Mesendoderm (in vitro differentiated cells): ENCODE results near the gene SART3.

Experiments
- DNase-seq: peaks from one replicate; pipeline ENCODE4 v3.0.0; 2013
- H2AK5ac ChIP-seq: 2 replicates; pipeline ENCODE4 v1.6.1; 2013; ENCODE audit warnings: low read length, inconsistent platforms
- H2BK120ac ChIP-seq: 2 replicates; pipeline ENCODE4 v1.6.1; 2013; ENCODE audit warnings: low read depth, mild to moderate bottlenecking, low read length, moderate library complexity, mixed read lengths
- H2BK15ac ChIP-seq: replicated peaks from 2 replicates; pipeline ENCODE4 v1.6.1; 2013; ENCODE audit warnings: low read depth, mild to moderate bottlenecking, moderate library complexity
- H2BK5ac ChIP-seq: 2 replicates; pipeline ENCODE4 v1.6.1; 2013; ENCODE audit warnings: low read length, inconsistent platforms
- H3K18ac ChIP-seq: 2 replicates; pipeline ENCODE4 v1.6.1; 2013; ENCODE audit warnings: mild to moderate bottlenecking, low read length, mixed read lengths
- H3K23ac ChIP-seq: one replicate; pipeline ENCODE4 v1.6.1; 2013; ENCODE audit warnings: low read length
- H3K27ac ChIP-seq: 2 replicates; pipeline ENCODE4 v1.5.1; 2013; ENCODE audit warnings: low read depth, mild to moderate bottlenecking, inconsistent platforms, low read length, moderate library complexity
- H3K27me3 ChIP-seq: 2 replicates; pipeline ENCODE4 v1.6.1; 2013; ENCODE audit warnings: low read length, control low read depth, mild to moderate bottlenecking, inconsistent platforms; ENCODE audit not compliant: insufficient read depth, poor library complexity
- H3K36me3 ChIP-seq: 2 replicates; pipeline ENCODE4 v1.6.1; 2013; ENCODE audit warnings: low read length, inconsistent platforms; ENCODE audit not compliant: control insufficient read depth, insufficient read depth
- H3K4ac ChIP-seq: one replicate; pipeline ENCODE4 v1.6.1; 2013; ENCODE audit warnings: low read depth, mild to moderate bottlenecking, low read length, moderate library complexity
- H3K4me1 ChIP-seq: 2 replicates; pipeline ENCODE4 v1.6.1; 2013; ENCODE audit warnings: low read depth, low read length, inconsistent platforms; ENCODE audit not compliant: control insufficient read depth
- H3K4me2 ChIP-seq: 2 replicates; pipeline ENCODE4 v1.6.1; 2013; ENCODE audit warnings: low read length
- H3K4me3 ChIP-seq: 2 replicates; pipeline ENCODE4 v1.5.1; 2013; ENCODE audit warnings: mild to moderate bottlenecking, low read length
- H3K56ac ChIP-seq: one replicate; pipeline ENCODE4 v1.6.1; 2013; ENCODE audit warnings: low read length
- H3K79me1 ChIP-seq: 2 replicates; pipeline ENCODE4 v1.6.1; 2013; ENCODE audit warnings: low read length, inconsistent platforms
- H3K79me2 ChIP-seq: 2 replicates; pipeline ENCODE4 v1.6.1; 2013; ENCODE audit warnings: mild to moderate bottlenecking, low read length; ENCODE audit not compliant: control insufficient read depth, insufficient read depth
- H3K9ac ChIP-seq: 2 replicates; pipeline ENCODE4 v1.6.1; 2013; ENCODE audit warnings: low read length, inconsistent platforms
- H4K5ac ChIP-seq: one replicate; pipeline ENCODE4 v1.6.1; 2013; ENCODE audit warnings: low read length
- H4K8ac ChIP-seq: one replicate; pipeline ENCODE4 v1.6.1; 2013; ENCODE audit warnings: low read depth, mild to moderate bottlenecking, control low read depth, low read length, moderate library complexity
- WGBS: extraction: QIAGEN DNeasy Blood & Tissue Kit; methylation state at CpG from one replicate; pipeline ENCODE4 v1.1.7; 2013; ENCODE audit warnings: low lambda C conversion rate, missing lambda C conversion rate; ENCODE audit not compliant: insufficient coverage; ENCODE audit errors: extremely low coverage; 5-methylcytosine and 5-hydroxymethylcytosine counted together

Gene SART3

DNA sequence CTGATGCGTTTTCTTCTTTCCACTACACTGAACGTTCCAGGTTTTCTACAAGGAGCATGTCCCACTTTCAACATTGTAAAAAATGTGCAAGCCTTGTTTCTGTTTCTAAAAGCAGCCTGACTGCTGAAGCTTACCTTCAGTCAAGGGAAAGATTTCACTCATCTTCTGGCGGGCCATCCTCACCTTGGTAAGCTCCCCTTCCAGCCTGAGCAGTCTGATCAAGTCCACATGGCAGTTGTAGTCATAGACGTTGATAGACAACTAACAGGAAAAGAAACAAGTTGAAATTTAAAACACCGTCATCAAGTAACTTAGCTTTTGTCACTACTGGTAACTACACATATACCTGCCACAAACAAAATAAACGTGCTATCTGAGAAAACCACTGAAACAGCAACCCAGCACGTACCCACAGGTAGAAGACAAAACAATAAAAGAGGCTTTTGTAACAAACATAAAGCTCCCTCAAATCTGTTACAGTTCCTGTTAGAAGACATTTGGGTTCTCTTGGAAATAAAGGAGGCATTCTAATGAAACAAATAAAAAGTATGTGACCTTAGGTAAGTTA is 11.9 kb downstream of the SART3 start:
- Histone ChIP-seq H2AK5ac (no peak overlapping the region), H3K36me3 (peaks cover 7% of the 10 kb centered on the region), H3K4me3 (no peak overlapping the region), H4K5ac (no peak overlapping the region), H3K4me2 (no peak overlapping the region), H3K79me2 (peaks cover 40% of the 10 kb centered on the region), H3K27me3 (no peaks in the 10 kb centered on the region), H3K4ac (no peak overlapping the region), H3K56ac (no peak overlapping the region), H3K9ac (no peak overlapping the region), H3K4me1 (no peaks in the 10 kb centered on the region), H3K18ac (no peak overlapping the region), H2BK15ac (no peak overlapping the region), H4K8ac (no peak overlapping the region), H3K27ac (no peak overlapping the region), H3K79me1 (peaks cover 8% of the 10 kb centered on the region), H2BK5ac (no peak overlapping the region), H2BK120ac (no peak overlapping the region), H3K23ac (no peak overlapping the region)
- DNase-seq: no peak
- no CpG with 5 or more reads among the region's 7 CpGs for WGBS

GRCh38 chr12:108547686-108548085 is 13.3 kb downstream of the SART3 start:
- H3K4me2 ChIP-seq: no peak overlapping the region
- H4K8ac ChIP-seq: no peak overlapping the region
- no peak overlapping the region for H2AK5ac ChIP-seq
- H4K5ac ChIP-seq: no peak overlapping the region
- H3K79me2 ChIP-seq: peaks cover 33% of the 10 kb centered on the region
- no peak overlapping the region for H3K4ac ChIP-seq
- no CpG with 5 or more reads among the region's 9 CpGs for whole genome bisulfite sequencing
- no peaks in the 10 kb centered on the region for H3K4me1 ChIP-seq
- no peak overlapping the region for H3K4me3 ChIP-seq
- no peak overlapping the region for H2BK5ac ChIP-seq
- no peak overlapping the region for H3K18ac ChIP-seq
- H3K36me3 ChIP-seq: peaks cover 13% of the 10 kb centered on the region
- H2BK120ac ChIP-seq: no peak overlapping the region
- H3K27ac ChIP-seq: no peak overlapping the region
- H2BK15ac ChIP-seq: no peak overlapping the region
- no peaks in the 10 kb centered on the region for H3K27me3 ChIP-seq
- peaks cover 8% of the 10 kb centered on the region for H3K79me1 ChIP-seq
- H3K9ac ChIP-seq: no peak overlapping the region
- no peak for DNase-seq
- no peak overlapping the region for H3K23ac ChIP-seq
- H3K56ac ChIP-seq: no peak overlapping the region

DNA sequence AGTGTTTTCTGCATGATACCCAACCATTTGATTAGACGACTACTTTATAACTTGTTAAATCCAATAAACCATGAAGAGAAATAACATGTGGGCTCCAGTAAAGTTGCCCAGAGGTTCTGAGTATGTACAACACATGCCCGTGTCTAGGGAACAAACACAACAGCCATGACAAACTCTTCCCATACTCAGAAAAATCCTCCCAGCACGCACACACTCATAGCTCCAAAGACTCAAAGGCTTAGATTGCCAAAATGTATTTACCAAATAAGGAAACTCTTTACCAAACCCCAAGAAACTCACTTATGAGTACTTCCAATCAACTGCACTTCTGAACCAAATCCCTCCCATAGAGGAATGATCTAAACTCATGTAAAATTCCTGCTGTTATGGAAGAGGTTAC is 17.3 kb downstream of the SART3 start:
- Histone ChIP-seq H2AK5ac (no peak overlapping the region), H3K79me1 (peaks cover 15% of the 10 kb centered on the region), H3K27ac (no peak overlapping the region), H4K8ac (no peak overlapping the region), H3K4me1 (no peaks in the 10 kb centered on the region), H2BK5ac (no peak overlapping the region), H3K18ac (no peak overlapping the region), H3K56ac (no peak overlapping the region), H2BK120ac (no peak overlapping the region), H2BK15ac (no peak overlapping the region), H3K27me3 (no peaks in the 10 kb centered on the region), H3K36me3 (peaks cover 18% of the 10 kb centered on the region), H4K5ac (no peak overlapping the region), H3K9ac (no peak overlapping the region), H3K4ac (no peak overlapping the region), H3K4me2 (no peak overlapping the region), H3K23ac (no peak overlapping the region), H3K79me2 (peaks cover 25% of the 10 kb centered on the region), H3K4me3 (no peak overlapping the region)
- no peak for DNase-seq
- no CpG with 5 or more reads among the region's 3 CpGs for WGBS

DNA sequence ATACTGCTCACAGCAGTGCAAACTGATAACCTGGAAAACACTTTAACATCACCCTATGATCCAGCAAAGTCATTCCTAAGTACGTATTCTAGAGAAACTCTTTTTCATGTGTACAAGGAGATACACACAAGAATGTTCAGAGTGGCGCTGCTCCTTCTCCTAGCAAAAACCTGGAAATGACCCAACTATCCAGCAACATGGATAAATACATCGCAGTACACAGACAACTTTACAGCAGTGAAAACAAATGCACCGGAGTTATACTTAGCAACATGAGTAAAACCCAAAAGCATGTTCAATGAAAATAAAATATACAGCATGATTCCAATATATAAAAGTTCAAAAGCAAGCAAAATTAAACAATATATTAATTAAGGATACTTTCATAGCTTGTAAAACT is 18.7 kb downstream of the SART3 start:
- no peak overlapping the region for H3K4me2 ChIP-seq
- no peak overlapping the region for H2AK5ac ChIP-seq
- no peak overlapping the region for H2BK5ac ChIP-seq
- DNase-seq: no peak
- H3K56ac ChIP-seq: no peak overlapping the region
- no peak overlapping the region for H4K8ac ChIP-seq
- H3K27ac ChIP-seq: no peak overlapping the region
- no peak overlapping the region for H3K4me3 ChIP-seq
- H3K18ac ChIP-seq: no peak overlapping the region
- H3K27me3 ChIP-seq: no peaks in the 10 kb centered on the region
- peaks cover 13% of the 10 kb centered on the region for H3K79me1 ChIP-seq
- WGBS: no CpG with 5 or more reads among the region's 4 CpGs
- peaks cover 15% of the 10 kb centered on the region for H3K36me3 ChIP-seq
- no peak overlapping the region for H4K5ac ChIP-seq
- H3K9ac ChIP-seq: no peak overlapping the region
- H3K23ac ChIP-seq: no peak overlapping the region
- H2BK120ac ChIP-seq: no peak overlapping the region
- H2BK15ac ChIP-seq: no peak overlapping the region
- no peaks in the 10 kb centered on the region for H3K4me1 ChIP-seq
- H3K79me2 ChIP-seq: peaks cover 25% of the 10 kb centered on the region
- no peak overlapping the region for H3K4ac ChIP-seq

DNA sequence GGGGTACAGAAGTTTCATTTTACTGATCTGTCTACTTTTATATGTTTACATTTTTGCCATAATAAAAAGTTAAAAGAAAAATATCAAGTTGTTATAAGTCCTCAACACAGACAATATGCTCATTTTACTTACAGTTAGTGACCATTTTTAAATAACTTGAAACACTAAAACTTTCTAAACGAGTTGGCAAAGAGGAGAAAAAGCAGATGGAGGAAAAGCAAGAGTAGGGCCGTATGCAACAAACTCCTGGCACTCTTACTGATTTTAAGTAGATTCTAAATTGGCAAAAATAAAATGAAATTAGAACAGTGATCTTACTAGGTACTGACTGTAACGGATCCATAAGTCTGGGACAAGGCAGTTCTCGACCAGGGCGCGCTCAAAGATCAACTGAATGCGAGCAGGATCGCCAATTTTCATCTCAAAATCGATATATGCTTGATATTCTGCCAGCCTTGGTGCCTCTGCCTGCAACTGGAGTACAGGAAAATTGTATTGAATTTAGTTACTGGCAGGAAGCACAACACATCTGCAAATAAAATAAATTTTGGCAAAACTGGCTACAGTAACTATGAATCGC is 22.3 kb downstream of the SART3 start:
- peaks cover 23% of the 10 kb centered on the region for H3K79me2 ChIP-seq
- no peak for DNase-seq
- no peak overlapping the region for H3K9ac ChIP-seq
- H3K4ac ChIP-seq: no peak overlapping the region
- H4K8ac ChIP-seq: no peak overlapping the region
- no peaks in the 10 kb centered on the region for H3K4me1 ChIP-seq
- H3K4me2 ChIP-seq: no peak overlapping the region
- H2BK15ac ChIP-seq: no peak overlapping the region
- peaks cover 16% of the 10 kb centered on the region for H3K79me1 ChIP-seq
- H2BK5ac ChIP-seq: no peak overlapping the region
- no peak overlapping the region for H3K18ac ChIP-seq
- H3K4me3 ChIP-seq: no peak overlapping the region
- no peak overlapping the region for H3K56ac ChIP-seq
- no peak overlapping the region for H2BK120ac ChIP-seq
- H3K27ac ChIP-seq: no peak overlapping the region
- H3K23ac ChIP-seq: no peak overlapping the region
- H2AK5ac ChIP-seq: no peak overlapping the region
- H4K5ac ChIP-seq: no peak overlapping the region
- peaks cover 18% of the 10 kb centered on the region for H3K36me3 ChIP-seq
- no CpG with 5 or more reads among the region's 10 CpGs for WGBS
- H3K27me3 ChIP-seq: no peaks in the 10 kb centered on the region

DNA sequence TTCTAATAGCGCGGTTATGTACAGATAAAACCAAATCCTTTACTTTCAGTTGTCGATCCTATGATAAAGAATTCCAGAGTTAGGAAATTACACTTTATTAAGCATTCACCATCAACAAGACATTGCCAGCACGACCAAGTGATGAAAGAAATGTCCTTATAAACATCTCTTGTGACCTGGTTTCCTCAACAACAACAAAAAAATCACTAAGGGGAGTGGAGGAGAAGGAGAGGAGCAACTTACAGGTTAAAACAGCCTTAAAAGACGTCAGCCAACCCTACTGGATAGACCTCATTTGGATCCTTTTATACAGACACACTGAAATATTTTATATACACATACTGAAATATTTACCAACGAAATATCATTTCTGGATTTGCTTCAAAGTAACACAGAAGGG is 22.8 kb downstream of the SART3 start:
- Histone ChIP-seq H3K27ac (no peak overlapping the region), H2BK120ac (no peak overlapping the region), H3K4me3 (no peak overlapping the region), H3K9ac (no peak overlapping the region), H3K4me1 (no peaks in the 10 kb centered on the region), H4K8ac (no peak overlapping the region), H3K4ac (no peak overlapping the region), H3K79me1 (peaks cover 16% of the 10 kb centered on the region), H3K27me3 (no peaks in the 10 kb centered on the region), H3K18ac (no peak overlapping the region), H3K36me3 (peaks cover 16% of the 10 kb centered on the region), H2AK5ac (no peak overlapping the region), H4K5ac (no peak overlapping the region), H3K79me2 (peaks cover 22% of the 10 kb centered on the region), H2BK5ac (no peak overlapping the region), H2BK15ac (no peak overlapping the region), H3K23ac (no peak overlapping the region), H3K56ac (no peak overlapping the region), H3K4me2 (no peak overlapping the region)
- DNase-seq: no peak
- no CpG with 5 or more reads among the region's 6 CpGs for WGBS
